ENCODE measurements around the gene CNPPD1. TPM values are rescaled to one million over a fixed set of nuclear protein-coding genes. Genes with fewer than 3 reads are reported as not detected.
A peak's percentile ranks its signal among the peaks of the same experiment; 100 is the strongest.

Gene CNPPD1
- polyA plus RNA-seq, 3 donors: 71.7 to 79.7 (median 78.6) TPM

DNA sequence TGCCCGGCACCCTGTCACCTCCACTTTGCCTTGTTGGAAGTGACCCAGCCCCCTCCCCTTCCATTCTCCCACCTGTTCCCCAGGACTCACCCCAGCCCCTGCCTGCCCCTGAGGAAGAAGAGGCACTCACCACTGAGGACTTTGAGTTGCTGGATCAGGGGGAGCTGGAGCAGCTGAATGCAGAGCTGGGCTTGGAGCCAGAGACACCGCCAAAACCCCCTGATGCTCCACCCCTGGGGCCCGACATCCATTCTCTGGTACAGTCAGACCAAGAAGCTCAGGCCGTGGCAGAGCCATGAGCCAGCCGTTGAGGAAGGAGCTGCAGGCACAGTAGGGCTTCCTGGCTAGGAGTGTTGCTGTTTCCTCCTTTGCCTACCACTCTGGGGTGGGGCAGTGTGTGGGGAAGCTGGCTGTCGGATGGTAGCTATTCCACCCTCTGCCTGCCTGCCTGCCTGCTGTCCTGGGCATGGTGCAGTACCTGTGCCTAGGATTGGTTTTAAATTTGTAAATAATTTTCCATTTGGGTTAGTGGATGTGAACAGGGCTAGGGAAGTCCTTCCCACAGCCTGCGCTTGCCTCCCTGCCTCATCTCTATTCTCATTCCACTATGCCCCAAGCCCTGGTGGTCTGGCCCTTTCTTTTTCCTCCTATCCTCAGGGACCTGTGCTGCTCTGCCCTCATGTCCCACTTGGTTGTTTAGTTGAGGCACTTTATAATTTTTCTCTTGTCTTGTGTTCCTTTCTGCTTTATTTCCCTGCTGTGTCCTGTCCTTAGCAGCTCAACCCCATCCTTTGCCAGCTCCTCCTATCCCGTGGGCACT, 5.8 kb upstream of the CNPPD1 start:
- DNase-seq: no peak

DNA sequence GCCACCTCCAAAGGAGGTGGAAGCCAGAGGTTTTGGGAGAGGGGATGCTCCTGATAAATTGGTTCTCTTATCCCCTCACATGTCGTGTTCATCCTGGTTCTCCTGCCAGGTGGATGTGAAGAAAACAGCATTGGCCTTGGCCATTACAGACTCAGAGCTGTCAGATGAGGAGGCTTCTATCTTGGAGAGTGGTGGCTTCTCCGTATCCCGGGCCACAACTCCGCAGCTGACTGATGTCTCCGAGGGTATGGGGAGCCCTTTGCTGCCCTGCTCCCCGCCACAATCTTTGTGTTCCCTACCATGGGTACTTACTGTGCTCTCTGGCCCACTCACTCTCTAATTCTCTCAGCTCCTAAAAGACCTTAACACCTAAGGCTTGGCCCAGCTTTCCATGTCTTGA, 4.8 kb upstream of the CNPPD1 start:
- DNase-seq: no peak

DNA sequence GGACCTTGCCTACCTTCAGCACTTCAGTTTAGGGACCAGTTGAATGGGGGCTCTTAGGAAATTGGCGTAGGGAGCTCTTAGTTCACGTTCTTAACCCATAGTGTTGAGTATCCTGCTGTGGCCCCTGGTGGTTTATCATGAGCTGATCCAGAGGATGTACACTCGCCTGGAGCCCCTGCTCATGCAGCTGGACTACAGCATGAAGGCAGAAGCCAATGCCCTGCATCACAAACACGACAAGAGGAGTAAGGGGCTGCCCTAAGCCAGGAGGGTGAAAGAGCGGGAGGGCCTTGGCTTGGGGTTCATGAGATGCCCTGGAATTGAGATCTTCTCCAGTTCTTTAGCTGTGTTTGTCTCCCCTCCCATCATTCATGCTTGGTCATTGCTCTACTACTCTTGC, 4.2 kb upstream of the CNPPD1 start:
- no peak for DNase-seq

DNA sequence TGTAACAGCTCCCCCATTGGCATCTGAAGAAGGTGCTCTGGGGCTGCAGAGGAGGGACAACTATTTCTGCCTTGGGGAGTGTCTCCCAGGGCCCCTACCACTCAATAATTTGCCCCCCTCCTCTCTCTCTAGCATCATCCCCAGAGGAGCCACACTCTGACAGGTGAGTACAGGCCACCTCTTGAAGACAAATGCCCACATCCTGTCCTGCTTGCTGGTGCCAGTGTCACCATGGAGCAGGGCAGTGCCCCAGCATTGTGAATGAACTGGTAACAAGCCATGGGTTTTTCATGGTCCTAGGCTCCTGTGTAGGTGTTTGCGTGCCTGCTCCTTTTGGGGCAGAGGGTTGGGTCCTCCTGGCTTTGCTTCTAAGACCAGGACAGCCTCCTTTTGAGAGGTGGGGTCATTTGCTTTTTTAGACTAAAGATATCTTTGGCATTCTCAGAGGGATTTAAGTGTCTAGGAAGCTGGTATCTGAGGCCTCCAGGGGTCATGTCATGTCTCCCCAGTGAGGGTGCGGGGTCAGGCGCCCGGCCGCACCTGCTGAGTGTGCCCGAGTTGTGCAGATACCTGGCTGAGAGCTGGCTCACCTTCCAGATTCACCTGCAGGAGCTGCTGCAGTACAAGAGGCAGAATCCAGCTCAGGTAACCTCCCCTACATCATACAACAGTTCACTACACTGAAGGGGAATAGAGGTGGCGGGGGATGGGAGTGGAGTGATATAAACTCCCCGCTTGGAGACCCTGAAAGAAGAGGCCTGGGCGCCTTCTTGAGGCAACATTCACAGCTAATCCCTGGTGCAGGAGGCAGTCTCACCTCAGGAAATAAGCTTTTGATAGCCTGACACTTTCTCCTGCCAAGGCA, 3.1 kb upstream of the CNPPD1 start:
- no peak for DNase-seq

DNA sequence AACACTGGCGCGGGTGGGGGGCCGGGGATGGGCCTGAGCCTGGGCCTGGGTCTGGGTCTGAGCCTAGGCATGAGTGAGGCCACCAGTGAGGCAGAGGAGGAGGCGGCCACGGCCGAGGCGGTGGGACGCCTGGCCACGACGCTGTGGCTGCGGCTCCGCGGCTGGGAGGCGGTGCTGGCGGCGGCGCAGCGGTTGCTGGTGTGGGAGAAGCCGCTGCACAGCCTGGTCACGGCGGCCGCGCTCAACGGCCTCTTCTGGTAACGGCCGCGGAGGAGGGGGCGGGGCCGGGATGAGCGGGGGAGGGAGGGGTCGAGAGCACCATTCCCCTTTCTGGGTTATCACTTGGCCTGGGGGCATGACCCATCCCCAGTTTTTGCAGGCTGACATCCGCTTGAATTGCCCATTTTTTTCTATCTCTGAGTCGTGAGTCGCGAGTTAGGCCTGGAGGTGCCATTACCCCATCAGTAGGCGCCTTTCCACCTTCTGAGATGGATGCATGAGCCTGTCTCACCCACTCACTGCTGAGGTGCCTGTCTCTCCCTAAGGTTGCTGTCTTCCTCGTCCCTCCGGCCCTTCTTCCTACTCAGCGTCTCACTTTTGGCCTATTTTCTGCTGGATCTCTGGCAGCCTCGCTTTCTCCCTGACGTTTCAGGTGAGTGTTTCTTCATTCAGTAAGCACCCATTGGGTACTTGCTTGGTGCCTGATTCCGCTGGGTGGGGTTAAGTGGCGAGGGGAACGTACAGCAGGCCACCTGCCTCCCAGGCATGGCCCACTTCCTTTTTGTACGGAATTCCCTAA, 1.9 kb upstream of the CNPPD1 start:
- peak; percentile 46 for DNase-seq

DNA sequence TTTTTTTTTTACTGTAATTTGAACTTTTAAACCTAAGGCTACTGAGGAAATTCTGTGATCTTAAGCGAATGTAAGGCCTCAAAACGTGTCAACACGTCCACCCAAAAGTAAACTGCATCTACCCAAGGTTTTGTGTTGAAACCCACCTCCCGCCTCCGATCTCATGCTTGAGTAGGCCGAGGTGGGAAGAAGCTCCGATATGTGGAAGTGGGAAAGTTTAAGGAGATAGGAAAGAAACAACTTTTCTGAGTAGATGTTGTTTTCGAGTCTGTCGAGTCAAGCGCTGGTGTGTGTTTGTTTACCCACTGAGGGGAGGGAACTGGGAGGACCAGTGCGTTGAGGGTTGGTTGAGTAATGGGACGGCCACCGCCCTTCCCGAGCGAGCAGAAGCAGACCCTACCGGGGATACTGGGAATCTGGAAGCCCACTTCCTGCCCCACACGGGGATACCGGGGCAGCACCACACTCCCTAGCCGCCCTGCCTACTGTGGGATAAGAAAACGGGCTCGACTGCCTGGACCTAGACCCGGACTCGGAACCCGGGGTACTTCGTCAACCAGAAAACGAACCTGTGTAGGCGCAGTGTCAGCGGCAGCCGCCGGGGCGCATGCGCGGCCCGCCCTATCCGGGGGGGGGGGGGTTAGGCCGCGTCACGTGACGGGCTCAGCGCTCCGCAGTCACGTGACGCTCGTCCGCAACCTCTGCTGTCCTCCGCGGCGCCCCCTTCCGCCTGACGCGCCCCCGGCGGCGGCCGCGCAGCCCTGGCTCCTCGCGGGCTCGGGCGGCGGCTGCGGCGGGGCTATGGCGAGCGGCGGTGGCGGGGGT, 1.0 kb upstream of the CNPPD1 start, which contains the start of gene RETREG2:
Gene RETREG2, plus strand, starts transcription at position 724 of the 825 bp plus-strand sequence. Its CDS starts 78 bp downstream, at position 802.
- DNase-seq: peak; percentile 88

DNA sequence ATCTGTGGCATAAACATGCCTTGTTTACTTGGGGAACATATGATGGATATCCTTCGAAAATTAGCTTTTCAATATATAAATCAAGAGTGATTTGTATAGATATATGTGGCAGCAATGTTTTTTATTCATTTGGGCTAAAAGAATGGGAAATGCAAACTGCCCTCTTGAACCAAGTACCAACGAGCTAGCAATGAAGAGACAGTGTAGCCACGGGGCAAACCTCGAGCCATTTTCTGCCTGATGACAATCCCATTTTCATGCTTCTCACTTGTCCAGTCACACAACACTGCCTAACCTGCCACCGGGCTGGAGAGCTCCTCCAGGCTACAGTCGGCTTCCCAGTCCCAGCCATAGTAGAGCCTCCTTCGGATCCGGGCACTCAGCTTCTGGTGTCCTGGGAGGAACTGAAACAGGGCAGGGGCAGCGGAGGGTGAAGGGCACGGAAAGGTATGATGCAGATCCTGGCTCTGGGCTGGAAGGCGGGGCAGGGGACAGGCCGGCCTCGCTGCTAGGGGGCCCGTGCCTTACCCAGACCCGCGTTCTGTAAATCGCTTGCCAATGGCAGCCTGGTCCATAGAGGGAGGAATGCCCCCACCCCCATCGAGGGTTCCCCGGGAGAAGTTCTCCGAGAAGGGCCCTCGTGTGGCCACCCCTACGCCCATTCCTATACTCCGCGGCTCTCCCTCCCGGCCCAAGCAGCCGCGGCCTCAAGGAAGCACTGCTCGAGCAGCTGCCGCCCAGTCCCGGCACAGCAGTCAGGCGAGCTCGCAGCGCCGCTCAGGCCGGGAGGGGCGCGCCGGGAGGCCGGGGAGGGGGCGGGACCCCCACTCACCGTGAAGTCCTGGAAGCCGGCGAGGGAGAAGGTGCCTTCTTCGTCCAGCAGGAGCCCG, 552 bp downstream of the CNPPD1 start:
- peak; percentile 44 for DNase-seq

DNA sequence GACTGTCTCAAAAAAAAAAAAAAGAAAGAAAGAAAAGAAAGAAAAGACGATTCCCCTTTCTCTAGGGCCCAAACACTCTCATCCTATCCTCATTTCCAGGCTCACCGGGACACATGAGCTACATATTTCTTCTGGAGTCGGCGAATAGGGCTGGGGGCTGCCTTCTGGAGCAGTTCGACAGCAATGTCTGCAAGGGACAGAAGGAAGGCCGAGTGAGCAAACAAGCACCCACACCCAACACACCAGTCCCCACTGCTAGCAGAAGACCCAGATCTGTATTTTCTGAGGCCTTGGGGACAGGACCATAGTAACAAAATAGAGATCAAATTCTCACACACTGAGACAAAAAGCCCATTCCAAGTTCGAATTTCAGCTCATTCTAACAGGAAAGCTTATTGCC, 1.2 kb downstream of the CNPPD1 start:
- no peak for DNase-seq

DNA sequence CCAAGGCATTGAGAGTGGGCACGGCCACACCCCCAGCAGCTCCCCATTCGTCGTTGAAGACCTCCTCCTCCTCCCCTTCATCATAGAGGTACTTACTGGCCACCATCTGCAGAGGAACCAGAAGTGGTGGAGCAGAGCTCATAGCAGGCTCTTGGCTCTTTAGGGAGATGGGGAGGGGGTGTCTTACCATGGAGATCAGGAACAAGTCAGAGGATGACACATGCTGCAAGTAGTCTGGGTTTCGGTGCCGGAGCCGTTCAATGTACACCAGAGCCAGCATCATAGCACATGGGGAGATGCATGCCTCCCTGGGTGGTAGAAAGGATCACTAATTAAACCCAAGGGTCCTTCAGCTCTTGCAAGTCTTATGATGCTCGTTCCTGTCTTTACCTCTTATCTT, 1.9 kb downstream of the CNPPD1 start:
- no peak for DNase-seq

DNA sequence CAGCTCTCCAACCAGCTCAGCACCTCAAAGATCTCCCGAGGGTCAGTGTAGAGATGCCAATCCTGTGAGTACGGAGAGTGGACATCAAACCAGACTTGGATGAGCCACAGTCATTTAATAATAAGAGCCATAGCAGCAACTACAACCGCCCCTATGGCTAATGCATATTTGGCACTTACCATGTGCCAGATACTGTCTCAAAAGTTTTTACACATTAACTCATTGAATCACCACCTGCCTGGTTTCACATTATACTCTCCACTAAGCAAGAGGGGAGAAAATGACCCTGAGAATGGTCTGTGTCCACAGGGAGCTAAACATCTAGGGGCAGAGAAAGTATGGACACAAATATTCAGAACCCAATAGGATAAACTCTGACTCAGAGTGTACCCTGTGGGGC, 2.6 kb downstream of the CNPPD1 start:
- DNase-seq: no peak

DNA sequence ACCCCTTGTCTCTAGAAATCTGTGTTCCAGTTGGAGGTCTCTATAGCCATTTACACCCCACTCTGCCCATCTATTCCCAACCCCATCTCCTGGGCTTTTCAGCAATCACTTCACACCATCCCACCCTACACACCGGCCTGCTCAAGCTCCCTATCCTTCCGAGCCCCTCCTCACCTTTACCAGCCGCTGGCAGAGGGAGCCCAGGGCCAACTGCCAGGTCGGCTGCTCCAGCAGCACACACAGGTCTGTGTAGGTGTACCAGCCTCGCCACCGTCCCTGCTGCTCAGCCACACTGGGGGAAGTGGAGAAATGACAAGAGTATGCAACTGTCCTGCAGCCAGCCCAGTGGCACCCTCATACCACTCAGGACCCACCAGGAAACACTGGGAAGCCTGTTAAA, 3.5 kb downstream of the CNPPD1 start:
- DNase-seq: no peak

DNA sequence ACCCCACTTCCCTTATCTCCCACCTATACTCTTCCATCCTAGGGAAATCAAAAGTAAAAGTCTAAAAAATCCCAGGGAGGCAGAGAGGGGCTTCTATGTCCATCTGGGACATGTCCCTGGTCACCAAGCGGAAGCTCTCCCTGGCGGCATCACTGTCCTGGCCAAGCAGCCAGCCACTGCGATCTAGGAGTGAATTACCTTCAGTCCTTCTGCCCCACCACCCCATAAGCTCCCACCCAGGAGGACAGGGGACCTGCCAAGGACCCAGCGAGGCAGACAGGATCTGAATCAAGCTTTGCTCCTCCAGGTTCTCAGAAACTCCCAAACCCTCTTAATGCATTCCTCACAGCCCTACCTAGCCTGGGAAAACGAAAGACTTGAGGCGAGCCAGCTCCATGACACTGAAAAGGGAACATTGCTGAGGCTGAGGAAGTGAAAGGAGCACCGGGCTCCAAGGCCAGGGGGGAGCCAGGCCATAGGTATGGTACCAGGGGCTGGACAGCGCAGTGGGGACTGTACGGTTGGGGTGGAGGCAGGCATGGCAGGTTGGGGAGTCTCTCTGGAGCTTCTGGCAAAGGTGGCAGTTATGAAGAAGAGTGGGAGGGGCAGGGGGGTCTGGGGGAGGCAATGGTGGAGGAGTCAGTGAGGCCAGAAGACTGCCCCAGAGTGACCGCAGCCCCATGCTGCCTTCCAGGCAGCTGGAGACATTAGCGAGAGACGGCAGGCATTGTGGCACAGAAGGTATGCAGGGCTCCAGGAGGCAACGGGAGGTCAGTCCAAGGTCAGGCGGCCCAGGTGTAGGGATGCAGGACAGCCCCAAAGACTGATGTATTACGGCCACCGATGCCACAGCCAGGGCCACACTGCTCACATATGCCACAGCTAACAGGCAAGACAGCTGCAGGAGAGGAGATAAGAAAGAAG, 4.2 kb downstream of the CNPPD1 start:
- DNase-seq: no peak

DNA sequence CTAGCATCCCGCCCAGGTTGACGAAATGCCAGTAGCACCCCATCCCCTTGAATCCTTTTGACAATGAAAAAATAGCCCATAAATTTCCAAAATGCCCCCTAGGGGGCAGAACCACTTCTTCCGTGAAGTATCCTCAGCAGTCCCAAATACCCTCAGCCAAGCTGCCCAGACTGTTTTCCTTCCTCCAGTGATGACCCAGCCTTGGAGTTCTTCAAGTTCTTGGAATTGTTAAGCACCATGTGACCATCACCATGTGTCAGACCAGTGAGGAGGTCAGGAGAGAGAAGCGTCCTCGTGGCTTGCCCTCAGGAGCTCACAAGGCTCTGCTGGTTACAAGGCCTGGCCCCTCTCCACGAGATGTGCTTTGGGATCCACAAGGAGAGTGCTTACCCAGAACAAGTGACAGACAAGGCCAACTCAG, 5.5 kb downstream of the CNPPD1 start:
- peak; percentile 40 for DNase-seq

DNA sequence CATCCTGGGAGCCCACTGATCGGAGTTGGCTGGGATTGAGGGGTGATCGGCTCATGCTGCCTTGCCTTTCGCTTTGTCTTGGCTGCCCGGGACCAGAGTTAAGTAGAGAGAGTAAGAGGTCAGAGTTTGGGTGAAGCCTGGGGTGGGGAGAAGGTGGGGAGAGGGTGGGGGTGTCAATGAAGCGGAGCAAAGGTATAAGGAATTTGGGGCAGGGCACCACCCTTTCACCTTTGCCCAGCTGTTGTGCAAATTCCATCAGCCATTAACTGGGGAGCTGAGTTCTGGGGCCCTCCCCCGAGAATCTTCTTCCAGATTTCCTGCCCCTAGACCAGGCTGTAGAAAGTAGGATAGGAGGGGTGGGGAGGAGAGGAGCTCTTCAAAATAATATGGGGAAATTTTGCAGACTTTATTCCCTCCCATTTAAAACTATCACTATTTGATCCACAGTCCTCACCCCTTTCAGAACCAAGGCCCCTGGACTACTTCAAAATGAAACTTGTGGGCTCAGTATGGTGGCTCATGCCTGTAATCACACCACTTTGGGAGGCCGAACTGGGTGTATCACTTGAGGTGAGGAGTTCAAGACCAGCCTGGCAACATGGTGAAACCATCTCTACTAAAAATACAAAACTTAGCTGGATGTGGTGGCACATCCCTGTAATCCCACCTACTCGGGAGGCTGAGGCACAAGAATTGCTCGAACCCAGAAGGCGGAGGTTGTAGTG, 6.6 kb downstream of the CNPPD1 start, which contains the start of gene SLC23A3:
Gene SLC23A3, minus strand, starts transcription at position 100 of the 725 bp plus-strand sequence. Its CDS starts 45 bp downstream, at position 55.
- no peak for DNase-seq

DNA sequence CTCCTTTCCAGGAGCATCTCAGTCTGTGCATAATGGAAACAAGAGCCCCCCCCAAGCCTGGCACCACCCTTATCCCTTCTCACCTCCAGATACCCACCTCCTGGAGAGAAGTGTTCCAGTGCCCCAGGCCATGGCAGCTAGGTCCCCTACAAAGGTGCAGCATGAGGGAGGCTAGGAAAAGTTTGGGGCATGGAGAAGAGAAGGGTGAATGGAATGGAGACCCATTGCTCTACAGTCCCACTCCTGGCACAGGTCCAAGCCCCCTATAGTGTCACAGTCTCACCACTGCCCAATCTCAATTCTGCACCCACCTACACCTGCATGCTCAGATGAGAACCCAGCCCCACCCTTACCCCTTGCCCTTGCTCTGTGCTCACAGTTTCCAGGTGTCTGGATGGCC, 7.8 kb downstream of the CNPPD1 start:
- no peak for DNase-seq

DNA sequence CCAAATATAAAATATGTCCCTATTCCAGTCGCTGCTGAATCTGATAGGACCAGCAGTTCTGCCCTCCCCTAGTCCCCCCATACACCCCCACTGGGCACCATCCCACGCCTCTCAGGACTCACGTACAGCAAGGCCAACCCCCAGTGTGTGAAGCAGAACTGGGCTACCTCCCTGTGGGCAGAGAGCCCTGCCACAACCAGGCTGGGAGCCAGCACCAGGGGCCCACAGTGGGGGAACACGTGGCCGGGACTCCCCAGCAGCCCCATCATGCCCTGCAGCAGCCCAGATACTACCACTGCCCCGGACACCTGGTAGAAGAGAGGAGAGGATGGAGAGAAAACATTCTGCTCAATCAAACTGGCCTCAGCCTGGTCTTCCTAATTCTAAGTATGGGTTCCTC, 8.2 kb downstream of the CNPPD1 start:
- no peak for DNase-seq

DNA sequence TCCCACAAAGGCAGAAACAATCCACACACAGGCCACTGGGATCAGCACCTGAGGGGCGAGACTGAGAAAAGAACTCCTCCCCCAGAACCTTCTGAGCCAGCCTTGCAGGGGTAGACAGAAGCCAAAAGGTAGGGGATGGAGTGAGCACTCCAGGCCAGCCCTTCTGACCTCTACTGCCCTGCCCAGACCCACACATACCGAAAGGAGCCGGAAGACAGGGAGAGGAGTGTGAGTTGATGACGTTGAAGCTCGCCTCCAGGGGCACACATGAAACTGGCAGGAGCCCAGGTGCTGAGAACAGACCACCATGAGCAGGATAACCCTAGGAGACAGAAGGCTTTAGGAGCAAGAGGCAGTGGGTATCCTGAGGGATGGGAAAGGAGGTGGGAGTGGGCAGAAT, 8.7 kb downstream of the CNPPD1 start:
- DNase-seq: no peak
